GM10248 (cell line): ENCODE data around the gene ZNF532.

ENCODE experiments used
- CTCF ChIA-PET: fragments of 300-600 bp; sonication (Branson Sonifier 250); formaldehyde crosslinking; extraction: SDS; loops from one replicate; lab custom pipeline; 2021; ENCODE audit warnings: antibody characterized with exemption; lab: Yijun Ruan, JAX
- POLR2A ChIA-PET: fragments of 350-650 bp; sonication (Branson Sonifier 250); formaldehyde crosslinking; extraction: SDS; loops from one replicate; lab custom pipeline; 2020; ENCODE audit warnings: antibody characterized with exemption; lab: Yijun Ruan, JAX
- DNase-seq: peaks from one replicate; pipeline ENCODE4 v3.0.0; 2012; ENCODE audit errors: extremely low spot score
- TF ChIP-seq, protein P1 (sequence below): IDR thresholded peaks from 2 replicates; pipeline ENCODE4 v1.5.1; 2012; ENCODE audit warnings: mild to moderate bottlenecking, low read depth; ENCODE audit errors: extremely low read depth, missing control alignments, control extremely low read depth

Gene ZNF532

GRCh38 chr18:58887613-58887963 is 22.9 kb downstream of the ZNF532 start:
- peak; percentile 38 for DNase-seq

DNA sequence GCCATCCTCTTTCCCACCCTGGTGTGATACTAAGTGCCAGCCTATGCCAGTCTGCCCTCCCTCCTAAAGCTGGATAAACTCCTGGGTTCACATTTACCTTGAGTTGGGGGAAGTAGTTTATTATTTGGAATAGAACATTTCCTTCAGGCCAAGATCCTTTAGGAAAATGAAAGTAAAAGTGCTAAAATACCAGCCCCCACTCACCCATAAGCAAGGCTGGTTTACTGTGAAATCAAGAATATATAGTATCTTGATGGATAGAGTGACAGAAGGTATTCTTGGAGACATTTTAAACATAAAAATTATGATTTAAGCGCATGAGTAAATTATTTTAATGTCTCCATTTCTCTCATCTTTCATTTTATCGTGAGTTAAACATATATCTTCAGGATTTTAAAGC is 27.1 kb downstream of the ZNF532 start:
- CTCF ChIA-PET = interaction anchor here (0.7 to 1.3 kb wide), 2 partner anchors 10 to 179 kb away, joined by 3 read pairs; no protein-coding TSS in a partner anchor
- POLR2A ChIA-PET = no interaction called here
- TF ChIP-seq, protein P1, sequence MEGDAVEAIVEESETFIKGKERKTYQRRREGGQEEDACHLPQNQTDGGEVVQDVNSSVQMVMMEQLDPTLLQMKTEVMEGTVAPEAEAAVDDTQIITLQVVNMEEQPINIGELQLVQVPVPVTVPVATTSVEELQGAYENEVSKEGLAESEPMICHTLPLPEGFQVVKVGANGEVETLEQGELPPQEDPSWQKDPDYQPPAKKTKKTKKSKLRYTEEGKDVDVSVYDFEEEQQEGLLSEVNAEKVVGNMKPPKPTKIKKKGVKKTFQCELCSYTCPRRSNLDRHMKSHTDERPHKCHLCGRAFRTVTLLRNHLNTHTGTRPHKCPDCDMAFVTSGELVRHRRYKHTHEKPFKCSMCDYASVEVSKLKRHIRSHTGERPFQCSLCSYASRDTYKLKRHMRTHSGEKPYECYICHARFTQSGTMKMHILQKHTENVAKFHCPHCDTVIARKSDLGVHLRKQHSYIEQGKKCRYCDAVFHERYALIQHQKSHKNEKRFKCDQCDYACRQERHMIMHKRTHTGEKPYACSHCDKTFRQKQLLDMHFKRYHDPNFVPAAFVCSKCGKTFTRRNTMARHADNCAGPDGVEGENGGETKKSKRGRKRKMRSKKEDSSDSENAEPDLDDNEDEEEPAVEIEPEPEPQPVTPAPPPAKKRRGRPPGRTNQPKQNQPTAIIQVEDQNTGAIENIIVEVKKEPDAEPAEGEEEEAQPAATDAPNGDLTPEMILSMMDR = no peak
- DNase-seq = no peak

More at GRCh38 chr18:58887613-58887963, 22.9 kb downstream of the ZNF532 start:
- ChIA-PET CTCF (interaction anchor here (1.5 kb wide), 1 partner anchor 183 kb away, joined by 3 read pairs; no protein-coding TSS in a partner anchor), POLR2A (no interaction called here)
- TF ChIP-seq, protein P1 = no peak

DNA sequence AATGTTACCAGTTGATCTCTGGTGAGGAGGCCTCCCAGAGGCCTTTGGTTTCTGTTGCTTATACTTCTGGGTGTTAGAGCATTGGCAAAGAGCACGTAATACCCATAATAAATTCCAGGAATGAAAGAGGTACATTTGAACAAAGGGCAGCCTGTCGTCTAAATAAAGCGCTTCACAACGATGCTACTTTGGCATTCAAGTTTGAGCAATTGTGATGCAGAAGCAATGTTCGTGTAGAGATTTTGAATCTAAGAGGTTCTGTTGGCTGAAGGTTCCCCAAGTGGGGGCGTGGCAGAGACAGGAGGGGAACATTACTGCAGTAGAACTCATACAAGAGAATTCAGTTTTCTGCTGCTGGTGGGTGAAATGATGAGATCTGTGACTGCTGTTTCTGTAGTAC is 27.8 kb downstream of the ZNF532 start:
- no peak for DNase-seq
- POLR2A ChIA-PET = no interaction called here
- CTCF ChIA-PET = no interaction called here
- TF ChIP-seq, protein P1 = no peak

DNA sequence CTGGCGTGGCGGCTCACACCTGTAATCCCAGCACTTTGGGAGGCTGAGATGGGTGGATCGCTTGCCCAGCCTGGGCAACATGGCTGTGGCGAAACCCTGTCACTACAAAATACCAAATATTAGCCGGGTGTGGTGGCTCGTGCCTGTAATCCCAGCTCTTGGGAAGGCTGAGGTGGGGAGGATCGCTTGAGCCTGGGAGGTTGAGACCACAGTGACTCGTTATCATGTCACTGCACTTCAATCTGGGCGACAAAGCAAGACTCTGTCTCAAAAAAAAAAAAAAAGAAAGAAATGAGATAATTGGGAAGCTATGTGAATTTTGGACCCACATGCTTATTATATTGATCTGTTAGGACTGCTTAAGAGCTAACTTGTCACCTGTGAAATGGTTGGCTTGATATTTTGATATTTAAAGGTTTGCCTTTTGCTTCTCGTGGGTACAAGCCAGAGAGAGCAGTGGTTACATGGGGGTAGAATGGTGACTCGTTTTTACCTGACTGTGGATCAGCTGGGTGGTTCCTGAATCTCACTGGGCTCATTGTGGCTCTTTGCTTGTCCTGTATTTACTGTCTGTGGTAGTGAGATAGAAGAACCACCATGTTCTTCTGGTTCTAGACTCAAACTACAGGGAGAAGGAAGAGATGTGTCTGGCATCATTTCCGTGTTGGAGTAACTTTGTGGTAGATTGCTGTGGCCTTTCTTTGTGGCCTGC is 28.9 kb downstream of the ZNF532 start:
- ChIA-PET CTCF (interaction anchor here (1.0 to 3.7 kb wide), 3 partner anchors 9 to 14 kb away, joined by 3 to 10 read pairs (median 4); no protein-coding TSS in a partner anchor), POLR2A (no interaction called here)
- TF ChIP-seq, protein P1 = no peak
- DNase-seq = no peak

GRCh38 chr18:58894930-58895329 is 30.3 kb downstream of the ZNF532 start:
- ChIA-PET POLR2A (no interaction called here), CTCF (interaction anchor here (3.7 kb wide), 1 partner anchor 16 kb away, joined by 10 read pairs; no protein-coding TSS in a partner anchor)
- TF ChIP-seq, protein P1 = no peak
- DNase-seq = no peak

DNA sequence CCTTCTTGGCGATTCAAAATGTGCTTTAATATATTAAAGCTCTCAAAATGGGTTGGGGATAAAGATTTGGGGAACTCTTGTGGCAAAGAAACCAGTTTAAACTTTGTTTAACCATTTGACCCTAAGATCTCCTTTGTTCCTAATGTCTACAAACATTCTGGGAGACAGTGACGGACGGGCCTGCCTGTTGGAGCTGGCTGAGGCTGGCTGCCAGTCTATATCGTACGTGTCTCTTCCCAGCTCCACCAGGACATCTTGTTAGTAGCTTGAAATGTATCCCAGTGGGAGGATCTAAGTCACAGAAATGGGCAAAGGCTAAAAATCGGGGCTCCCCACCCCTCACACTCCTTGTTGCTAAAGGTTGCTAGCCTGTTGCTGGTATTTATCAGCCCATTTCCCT is 30.7 kb downstream of the ZNF532 start:
- ChIA-PET CTCF (interaction anchor here (3.7 kb wide), 1 partner anchor 16 kb away, joined by 10 read pairs; no protein-coding TSS in a partner anchor), POLR2A (no interaction called here)
- DNase-seq = no peak
- TF ChIP-seq, protein P1 = no peak
